ENCODE results near the gene CCDC171.

CCDC171 gene

DNA sequence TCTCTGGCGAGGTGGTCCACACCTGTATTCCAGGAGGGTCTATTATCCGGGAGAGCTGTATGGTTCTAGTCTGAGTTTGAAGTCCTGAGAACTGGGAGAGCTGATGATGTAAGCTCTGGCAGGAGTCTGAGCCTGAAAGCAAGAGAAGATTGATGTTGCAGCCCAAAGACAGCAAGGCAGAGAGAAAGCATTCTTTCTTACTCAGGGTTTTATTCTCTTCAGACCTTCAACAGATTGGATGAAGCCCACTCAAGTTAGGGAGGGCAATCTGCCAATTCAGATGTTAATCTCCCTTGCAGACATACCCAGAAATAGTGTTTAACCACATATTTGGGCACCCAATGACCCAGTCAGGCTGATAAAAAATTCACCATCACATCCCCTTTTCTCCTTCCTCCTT is 159.1 kb downstream of the CCDC171 start:
- Histone ChIP-seq H3K4me1 (ENCODE audit: low read length) (no peaks in the 10 kb centered on the region), H2AFZ (ENCODE audit: low read depth, low read length) (no peak overlapping the region), H3K36me3 (replicated peaks; ENCODE audit: low read depth, low read length) (no peaks in the 10 kb centered on the region), H3K9me3 (ENCODE audit: insufficient read depth, low read length) (no peaks in the 10 kb centered on the region), H3K9ac (ENCODE audit: low read length) (no peak overlapping the region), H3K27me3 (ENCODE audit: low read depth, low read length) (no peaks in the 10 kb centered on the region), H4K20me1 (ENCODE audit: insufficient read depth, low read length) (no peaks in the 10 kb centered on the region), H3K4me2 (ENCODE audit: low read length) (no peak overlapping the region), H3K4me3 (ENCODE audit: low read length) (no peak overlapping the region), H3K27ac (ENCODE audit: low read length) (no peak overlapping the region), H3K79me2 (ENCODE audit: low read length) (no peaks in the 10 kb centered on the region)
- TF ChIP-seq CTCF (IDR thresholded peaks at IDR 0.05; ENCODE audit: low read depth, low read length), result no peak
- TF ChIP-seq EZH2phosphoT487 (IDR thresholded peaks at IDR 0.05; ENCODE audit: low read depth), result no peak

DNA sequence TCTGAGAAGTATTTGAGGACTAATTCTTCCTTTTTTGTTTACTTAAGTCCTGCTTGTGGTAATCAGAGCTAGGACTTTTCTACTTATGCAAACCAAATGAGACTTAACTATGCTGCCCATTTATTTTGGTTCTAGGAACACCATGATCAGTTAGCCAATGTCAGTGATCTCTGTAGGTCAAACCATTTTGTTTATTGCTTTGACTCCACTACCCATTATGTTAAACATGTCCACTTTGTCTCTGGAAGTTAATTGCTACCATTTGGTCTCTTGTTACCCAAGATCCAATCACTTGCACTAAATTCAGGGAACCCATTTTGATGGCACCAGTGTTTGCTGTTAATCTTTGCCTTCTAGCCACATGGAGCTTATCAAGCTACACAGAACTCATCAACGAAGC is 161.9 kb downstream of the CCDC171 start:
- Histone ChIP-seq H3K36me3 (replicated peaks; ENCODE audit: low read depth, low read length) (no peaks in the 10 kb centered on the region), H3K4me3 (ENCODE audit: low read length) (no peak overlapping the region), H3K79me2 (ENCODE audit: low read length) (no peaks in the 10 kb centered on the region), H2AFZ (ENCODE audit: low read depth, low read length) (no peak overlapping the region), H3K4me2 (ENCODE audit: low read length) (no peak overlapping the region), H3K27ac (ENCODE audit: low read length) (no peak overlapping the region), H4K20me1 (ENCODE audit: insufficient read depth, low read length) (no peaks in the 10 kb centered on the region), H3K9me3 (ENCODE audit: insufficient read depth, low read length) (no peaks in the 10 kb centered on the region), H3K9ac (ENCODE audit: low read length) (no peak overlapping the region), H3K27me3 (ENCODE audit: low read depth, low read length) (no peaks in the 10 kb centered on the region), H3K4me1 (ENCODE audit: low read length) (no peaks in the 10 kb centered on the region)
- TF ChIP-seq EZH2phosphoT487 (IDR thresholded peaks at IDR 0.05; ENCODE audit: low read depth), result no peak
- TF ChIP-seq CTCF (IDR thresholded peaks at IDR 0.05; ENCODE audit: low read depth, low read length), result no peak

- TF ChIP-seq EZH2phosphoT487 (IDR thresholded peaks at IDR 0.05; ENCODE audit: low read depth) (no peak), CTCF (IDR thresholded peaks at IDR 0.05; ENCODE audit: low read depth, low read length) (no peak)
- no peaks in the 10 kb centered on the region for H3K4me1 ChIP-seq (ENCODE audit: low read length)
These were observed 164.6 kb downstream of the CCDC171 start for GRCh38 chr9:15717290-15717967.

GRCh38 chr9:15718423-15718822 is 165.6 kb downstream of the CCDC171 start:
- H4K20me1 ChIP-seq (ENCODE audit: insufficient read depth, low read length), result no peaks in the 10 kb centered on the region
- no peak overlapping the region for H2AFZ ChIP-seq (ENCODE audit: low read depth, low read length)
- no peak overlapping the region for H3K4me2 ChIP-seq (ENCODE audit: low read length)
- H3K27ac ChIP-seq (ENCODE audit: low read length), result no peak overlapping the region
- TF ChIP-seq EZH2phosphoT487 (IDR thresholded peaks at IDR 0.05; ENCODE audit: low read depth), result no peak
- no peak for TF ChIP-seq CTCF (IDR thresholded peaks at IDR 0.05; ENCODE audit: low read depth, low read length)
- no peaks in the 10 kb centered on the region for H3K36me3 ChIP-seq (replicated peaks; ENCODE audit: low read depth, low read length)
- H3K4me1 ChIP-seq (ENCODE audit: low read length), result no peaks in the 10 kb centered on the region
- H3K9me3 ChIP-seq (ENCODE audit: insufficient read depth, low read length), result no peaks in the 10 kb centered on the region
- H3K4me3 ChIP-seq (ENCODE audit: low read length), result no peak overlapping the region
- H3K27me3 ChIP-seq (ENCODE audit: low read depth, low read length), result no peaks in the 10 kb centered on the region
- no peak overlapping the region for H3K9ac ChIP-seq (ENCODE audit: low read length)
- H3K79me2 ChIP-seq (ENCODE audit: low read length), result no peaks in the 10 kb centered on the region

More at GRCh38 chr9:15717290-15717967, 164.6 kb downstream of the CCDC171 start:
- Histone ChIP-seq H3K79me2 (ENCODE audit: low read length) (no peaks in the 10 kb centered on the region), H3K27me3 (ENCODE audit: low read depth, low read length) (no peaks in the 10 kb centered on the region), H3K4me3 (ENCODE audit: low read length) (no peak overlapping the region), H3K9me3 (ENCODE audit: insufficient read depth, low read length) (no peaks in the 10 kb centered on the region), H2AFZ (ENCODE audit: low read depth, low read length) (no peak overlapping the region), H3K27ac (ENCODE audit: low read length) (no peak overlapping the region), H3K9ac (ENCODE audit: low read length) (no peak overlapping the region), H4K20me1 (ENCODE audit: insufficient read depth, low read length) (no peaks in the 10 kb centered on the region), H3K36me3 (replicated peaks; ENCODE audit: low read depth, low read length) (no peaks in the 10 kb centered on the region), H3K4me2 (ENCODE audit: low read length) (no peak overlapping the region)
